Neutrophil (primary cell): Measurements from ENCODE around the gene TUB.

Experiments used
- H3K27ac ChIP-seq: fragments of 200-600 bp; sonication (generic); 2 replicates; pipeline ENCODE4 v1.5.1; 2016; ENCODE audit warnings: mild to moderate bottlenecking, moderate library complexity
- H3K27me3 ChIP-seq: fragments of 200-600 bp; sonication (generic); 2 replicates; pipeline ENCODE4 v1.6.0; 2016; ENCODE audit warnings: mild to moderate bottlenecking
- H3K36me3 ChIP-seq: fragments of 200-600 bp; sonication (generic); 2 replicates; pipeline ENCODE4 v1.5.1; 2017
- H3K4me1 ChIP-seq, 2 experiments: fragments of 200-600 bp in 1 of 2; sonication (generic) in 1 of 2; 1 replicate in 1 of 2; 2 replicates in 1 of 2; pipeline versions ENCODE4 v1.5.1 to v1.6.1; 2013 to 2016; ENCODE audit warnings: low read depth in 1 of 2, low read length in 1 of 2, mild to moderate bottlenecking in 1 of 2, moderate library complexity in 1 of 2; ENCODE audit not compliant: control insufficient read depth in 1 of 2, insufficient read depth in 1 of 2
- H3K4me3 ChIP-seq, 2 experiments: fragments of 200-600 bp in 1 of 2; sonication (generic) in 1 of 2; 1 replicate in 1 of 2; 2 replicates in 1 of 2; pipeline ENCODE4 v1.5.1; 2013 to 2016; ENCODE audit warnings: low read depth in 1 of 2, low read length in 1 of 2, mild to moderate bottlenecking in 1 of 2, moderate library complexity in 1 of 2
- H3K9me3 ChIP-seq: fragments of 200-600 bp; sonication (generic); 2 replicates; pipeline ENCODE4 v1.5.1; 2016
- TF ChIP-seq, protein P1 (sequence below): fragments of 200-600 bp; sonication (generic); IDR thresholded peaks from 2 replicates; pipeline ENCODE4 v1.5.1; 2016; ENCODE audit warnings: antibody characterized with exemption

TUB gene

GRCh38 chr11:8092587-8093424, 11.8 kb downstream of the TUB start:
- Histone ChIP-seq H3K4me1 (no peaks in the 10 kb centered on the region), H3K27me3 (no peaks in the 10 kb centered on the region), H3K27ac (no peak overlapping the region), H3K9me3 (no peaks in the 10 kb centered on the region), H3K4me3 (no peak overlapping the region), H3K36me3 (no peaks in the 10 kb centered on the region)
- TF ChIP-seq, protein P1, sequence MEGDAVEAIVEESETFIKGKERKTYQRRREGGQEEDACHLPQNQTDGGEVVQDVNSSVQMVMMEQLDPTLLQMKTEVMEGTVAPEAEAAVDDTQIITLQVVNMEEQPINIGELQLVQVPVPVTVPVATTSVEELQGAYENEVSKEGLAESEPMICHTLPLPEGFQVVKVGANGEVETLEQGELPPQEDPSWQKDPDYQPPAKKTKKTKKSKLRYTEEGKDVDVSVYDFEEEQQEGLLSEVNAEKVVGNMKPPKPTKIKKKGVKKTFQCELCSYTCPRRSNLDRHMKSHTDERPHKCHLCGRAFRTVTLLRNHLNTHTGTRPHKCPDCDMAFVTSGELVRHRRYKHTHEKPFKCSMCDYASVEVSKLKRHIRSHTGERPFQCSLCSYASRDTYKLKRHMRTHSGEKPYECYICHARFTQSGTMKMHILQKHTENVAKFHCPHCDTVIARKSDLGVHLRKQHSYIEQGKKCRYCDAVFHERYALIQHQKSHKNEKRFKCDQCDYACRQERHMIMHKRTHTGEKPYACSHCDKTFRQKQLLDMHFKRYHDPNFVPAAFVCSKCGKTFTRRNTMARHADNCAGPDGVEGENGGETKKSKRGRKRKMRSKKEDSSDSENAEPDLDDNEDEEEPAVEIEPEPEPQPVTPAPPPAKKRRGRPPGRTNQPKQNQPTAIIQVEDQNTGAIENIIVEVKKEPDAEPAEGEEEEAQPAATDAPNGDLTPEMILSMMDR = no peak

DNA sequence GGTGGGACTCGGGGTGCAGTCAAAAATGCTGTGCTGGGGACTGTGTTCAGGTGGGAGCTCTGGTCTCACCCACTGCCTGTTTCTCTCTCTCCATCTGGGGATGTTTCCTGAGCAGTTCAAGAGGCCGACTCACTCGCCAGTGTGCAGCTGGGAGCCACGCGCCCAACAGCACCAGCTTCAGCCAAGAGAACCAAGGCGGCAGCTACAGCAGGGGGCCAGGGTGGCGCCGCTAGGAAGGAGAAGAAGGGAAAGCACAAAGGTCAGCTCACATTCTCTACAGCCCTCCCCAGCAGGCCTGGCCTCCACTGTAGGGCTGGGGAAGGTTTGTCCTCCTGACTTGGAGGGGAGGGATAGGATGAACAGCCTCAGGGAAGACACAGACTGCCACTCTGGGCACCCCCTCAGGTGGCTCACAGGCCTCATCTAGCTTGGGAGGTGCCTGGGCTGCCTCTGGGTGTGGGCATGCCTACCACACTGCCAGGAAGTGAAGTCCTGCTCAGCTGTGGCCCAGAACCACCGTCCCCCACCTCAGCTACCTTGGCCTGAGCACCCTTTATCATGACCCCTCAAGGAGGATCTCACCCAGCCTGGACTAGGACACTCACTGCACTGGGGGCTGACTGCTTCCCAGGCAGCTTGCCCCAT, 13.0 kb downstream of the TUB start:
- H3K36me3 ChIP-seq = no peaks in the 10 kb centered on the region
- H3K4me3 ChIP-seq = no peak overlapping the region
- H3K4me1 ChIP-seq = no peaks in the 10 kb centered on the region
- H3K27me3 ChIP-seq = no peaks in the 10 kb centered on the region
- H3K27ac ChIP-seq = no peak overlapping the region
- TF ChIP-seq, protein P1 = no peak
- no peaks in the 10 kb centered on the region for H3K9me3 ChIP-seq

GRCh38 chr11:8094656-8095055, 13.6 kb downstream of the TUB start:
- H3K4me3 ChIP-seq = no peak overlapping the region
- no peaks in the 10 kb centered on the region for H3K4me1 ChIP-seq
- TF ChIP-seq, protein P1 = no peak
- H3K27me3 ChIP-seq = no peaks in the 10 kb centered on the region
- no peaks in the 10 kb centered on the region for H3K9me3 ChIP-seq
- H3K36me3 ChIP-seq = no peaks in the 10 kb centered on the region
- H3K27ac ChIP-seq = no peak overlapping the region

DNA sequence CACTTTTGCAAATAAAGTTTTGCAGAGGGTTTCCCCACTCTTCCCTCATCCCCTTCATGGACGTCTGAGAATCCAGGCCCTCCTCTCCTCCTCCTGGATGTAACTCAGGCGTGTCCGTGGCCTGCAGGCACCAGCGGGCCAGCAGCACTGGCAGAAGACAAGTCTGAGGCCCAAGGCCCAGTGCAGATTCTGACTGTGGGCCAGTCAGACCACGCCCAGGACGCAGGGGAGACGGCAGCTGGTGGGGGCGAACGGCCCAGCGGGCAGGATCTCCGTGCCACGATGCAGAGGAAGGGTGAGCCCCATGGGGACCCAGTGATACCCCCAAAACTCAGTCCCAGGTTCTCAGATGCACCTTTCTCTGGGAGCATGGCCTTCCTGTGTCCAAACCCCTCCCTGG, 14.4 kb downstream of the TUB start:
- no peaks in the 10 kb centered on the region for H3K36me3 ChIP-seq
- no peaks in the 10 kb centered on the region for H3K4me1 ChIP-seq
- H3K9me3 ChIP-seq = no peaks in the 10 kb centered on the region
- H3K27ac ChIP-seq = no peak overlapping the region
- H3K27me3 ChIP-seq = no peaks in the 10 kb centered on the region
- TF ChIP-seq, protein P1 = no peak
- no peak overlapping the region for H3K4me3 ChIP-seq

DNA sequence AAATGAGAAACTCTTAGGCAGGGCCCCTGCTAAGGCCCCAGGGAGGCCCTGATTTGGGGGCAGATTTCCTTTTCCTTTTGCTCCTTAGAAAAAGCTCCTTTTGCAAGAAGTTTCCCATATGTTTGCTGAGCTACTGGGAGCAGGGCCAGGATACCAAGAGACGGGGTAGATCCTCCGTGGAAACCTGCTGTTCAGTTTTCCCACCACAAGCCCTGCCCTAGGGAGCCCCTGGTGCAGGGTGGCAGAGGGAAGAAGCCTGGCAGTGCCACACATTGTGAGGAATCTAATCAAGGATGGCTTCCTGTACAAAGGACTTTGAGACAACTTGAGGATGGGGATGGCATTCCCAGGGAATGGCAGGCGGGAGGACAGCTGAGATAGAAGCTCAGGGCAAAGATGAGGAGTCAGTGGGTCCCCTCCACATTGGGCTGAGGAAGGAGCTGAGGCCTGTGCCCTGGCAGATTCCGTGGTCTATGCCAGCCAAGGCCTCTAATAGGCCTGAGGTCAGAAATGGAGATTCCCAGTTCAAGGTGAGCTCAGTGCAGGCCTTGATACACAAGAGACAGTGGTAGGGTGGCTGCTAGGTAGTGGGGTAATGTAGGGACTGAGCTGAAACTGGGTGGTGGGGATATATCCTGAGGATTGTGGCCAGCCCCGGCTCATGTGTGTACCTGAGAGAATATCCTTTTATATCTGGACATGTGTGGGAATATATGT, 15.0 kb downstream of the TUB start:
- Histone ChIP-seq H3K27ac (no peak overlapping the region), H3K4me3 (no peak overlapping the region), H3K27me3 (no peaks in the 10 kb centered on the region), H3K4me1 (no peaks in the 10 kb centered on the region), H3K36me3 (no peaks in the 10 kb centered on the region), H3K9me3 (no peaks in the 10 kb centered on the region)
- TF ChIP-seq, protein P1 = no peak
